NCI-H526 treated with DMSO at 0.1 percent for 48 hours (cell line): Measurements from ENCODE around the gene EMID1.
"Not testable (repeated sequence)": the region's sequence is repeated elsewhere in the genome, so short reads cannot be mapped to it uniquely, and the experiment has no call there.

Source experiments
- DNase-seq: peaks from one replicate; lab custom pipeline; 2025; lab: John Stamatoyannopoulos, UW

The EMID1 gene

DNA sequence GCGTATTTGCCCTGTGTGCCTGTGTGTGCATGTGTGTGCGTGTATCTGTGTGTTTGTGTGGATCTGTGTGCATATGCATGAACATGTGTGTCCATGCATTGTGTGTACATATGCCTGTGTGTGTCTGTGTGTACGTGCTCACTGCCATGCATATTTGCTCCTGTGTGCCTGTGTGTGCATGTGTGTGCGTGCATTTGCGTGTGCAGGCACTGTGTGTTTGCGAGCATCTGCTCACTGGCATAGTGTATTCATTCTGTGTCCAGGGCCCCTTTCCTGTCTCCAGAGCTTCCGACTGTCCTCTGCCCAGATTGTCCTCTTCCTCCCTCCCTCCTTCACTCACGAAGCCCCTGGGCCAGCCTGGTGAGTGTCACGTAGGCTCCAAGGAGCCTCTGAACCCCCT is 5.8 kb downstream of the EMID1 start:
- DNase-seq = no peak

DNA sequence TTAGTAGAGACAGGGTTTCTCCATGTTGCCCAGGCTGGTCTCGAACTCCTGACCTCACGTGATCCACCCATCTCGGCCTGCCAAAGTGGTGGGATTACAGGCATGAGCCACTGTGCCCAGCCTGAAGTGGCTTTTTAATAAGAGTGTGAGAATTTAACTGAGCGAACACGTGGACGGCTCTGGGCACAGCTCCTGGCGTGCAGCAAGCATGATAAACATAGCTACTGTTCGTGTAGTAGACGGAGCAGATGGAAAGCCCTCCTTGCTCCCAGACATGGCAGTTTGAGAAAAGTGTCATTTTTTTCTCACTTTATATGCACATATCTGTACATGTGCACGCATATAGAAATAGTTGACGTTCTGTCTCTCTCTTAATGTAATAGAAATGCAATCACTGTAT is 7.0 kb downstream of the EMID1 start:
- no peak for DNase-seq

DNA sequence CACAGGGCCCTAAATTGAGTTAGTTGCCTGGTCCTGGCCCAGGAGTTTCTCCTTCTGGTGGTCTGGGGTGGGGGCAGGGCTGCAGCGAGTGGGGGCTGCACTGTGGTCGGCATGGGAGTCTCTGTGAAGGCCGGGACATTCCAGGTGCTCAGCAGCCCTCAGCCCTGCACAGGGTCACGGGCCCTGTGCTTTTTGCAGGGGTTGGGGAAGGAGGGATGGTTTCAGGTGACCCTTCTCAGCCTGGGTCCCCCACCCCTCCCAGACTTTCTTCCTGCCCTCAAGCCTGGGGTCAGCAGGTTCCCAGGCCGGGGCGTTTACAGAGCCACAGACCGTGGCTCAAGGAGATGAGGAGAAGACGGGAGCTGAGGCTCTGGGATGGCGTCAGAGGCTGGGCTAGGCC is 7.8 kb downstream of the EMID1 start:
- no peak for DNase-seq

DNA sequence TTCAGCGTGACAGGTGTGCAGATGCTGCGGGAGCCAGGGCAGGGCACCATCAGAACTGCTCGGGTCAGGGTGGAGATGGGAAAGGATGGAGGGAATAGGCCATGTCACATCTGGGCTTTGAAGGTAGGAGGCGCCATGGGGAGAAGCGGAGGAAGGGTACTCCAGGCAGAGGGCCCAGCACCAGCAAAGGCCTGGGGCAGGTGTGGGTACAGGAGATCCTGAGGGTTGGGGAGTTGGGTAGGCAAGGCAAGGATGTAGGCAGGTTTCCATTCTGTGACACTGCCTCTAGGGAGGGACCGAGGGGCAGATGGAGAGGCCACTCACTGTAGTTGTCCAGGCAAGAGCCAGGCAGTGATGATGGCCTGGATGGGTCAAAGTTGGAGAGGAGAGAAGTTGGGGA is 8.5 kb downstream of the EMID1 start:
- no peak for DNase-seq

DNA sequence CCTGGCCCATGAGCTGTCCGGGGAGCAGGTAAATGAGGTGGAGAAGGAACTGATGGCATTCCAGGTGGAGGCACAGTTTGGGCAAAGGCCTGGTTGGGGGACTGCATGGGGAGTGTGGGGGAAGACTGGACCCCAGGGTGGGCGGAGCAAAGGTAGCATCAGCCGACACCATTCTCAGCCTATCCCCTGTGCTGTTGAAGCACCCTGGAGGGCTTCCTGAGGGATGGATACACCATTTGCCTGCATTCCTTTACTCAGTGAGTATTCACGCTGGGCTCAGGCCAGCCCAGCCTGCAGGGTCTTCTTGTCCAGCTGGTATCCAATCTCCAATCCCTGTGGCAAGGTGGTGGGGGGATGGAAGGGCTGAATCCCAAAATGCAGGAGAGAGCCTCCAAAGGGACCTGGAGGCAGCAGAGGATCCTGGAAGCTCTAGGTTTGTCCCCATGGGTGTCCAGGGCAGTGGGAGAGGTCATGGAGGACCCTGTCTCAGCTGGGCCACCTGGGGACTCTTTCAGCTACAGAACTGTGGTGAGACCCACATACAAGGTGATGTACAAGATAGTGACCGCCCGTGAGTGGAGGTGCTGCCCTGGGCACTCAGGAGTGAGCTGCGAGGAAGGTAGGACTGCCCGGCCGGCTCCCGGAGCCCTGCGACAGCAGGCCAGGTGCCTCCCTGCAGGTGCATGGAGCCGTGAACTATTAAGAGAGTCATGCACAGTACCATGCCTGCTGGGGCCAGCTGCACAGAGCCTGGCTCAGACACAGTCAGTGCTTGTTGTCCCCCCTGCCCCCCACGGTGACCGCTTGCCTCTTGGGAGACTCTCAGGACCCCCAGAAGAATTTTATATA is 9.5 kb downstream of the EMID1 start:
- DNase-seq = no peak

DNA sequence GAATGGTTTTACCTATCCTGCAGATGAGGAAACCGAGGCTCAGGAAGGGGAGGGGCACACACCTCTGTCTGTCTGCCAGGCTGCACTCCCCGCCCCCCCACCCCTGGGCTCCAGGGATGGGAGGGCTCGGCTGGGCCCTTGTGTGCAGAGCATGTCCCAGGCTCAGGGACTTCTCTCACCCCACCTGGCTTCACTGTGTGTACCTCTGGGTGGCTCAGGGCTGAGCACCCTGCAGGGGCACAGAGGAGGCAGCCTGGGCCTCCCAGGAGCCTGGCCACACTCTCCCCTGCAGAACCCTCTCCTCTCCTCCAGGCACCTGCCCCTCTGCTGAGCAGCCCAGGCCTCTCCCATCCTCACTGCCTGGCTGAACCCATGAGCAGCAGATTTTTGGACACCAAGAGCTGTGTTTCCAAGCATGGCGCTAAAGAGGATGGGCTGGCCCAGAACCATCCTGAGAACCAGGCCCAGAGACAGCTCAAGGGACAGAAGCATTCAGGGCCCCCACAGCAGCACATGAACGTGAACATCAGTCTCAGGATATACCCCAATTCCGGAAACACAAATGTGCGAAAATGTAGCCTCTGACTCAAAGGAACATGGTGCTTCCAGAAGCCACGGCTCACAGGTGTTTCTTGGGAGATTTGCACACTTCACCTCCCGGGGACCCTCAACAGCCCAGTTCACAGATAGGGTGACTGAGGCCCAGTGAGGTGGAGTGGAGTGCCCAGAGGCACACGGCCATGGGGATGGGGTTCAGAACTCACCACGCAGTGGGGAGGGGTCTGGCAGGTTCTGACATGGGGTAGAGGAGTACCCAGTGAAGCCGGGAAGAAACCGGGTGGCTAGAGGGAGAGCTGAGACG is 10.5 kb downstream of the EMID1 start:
- no peak for DNase-seq

DNA sequence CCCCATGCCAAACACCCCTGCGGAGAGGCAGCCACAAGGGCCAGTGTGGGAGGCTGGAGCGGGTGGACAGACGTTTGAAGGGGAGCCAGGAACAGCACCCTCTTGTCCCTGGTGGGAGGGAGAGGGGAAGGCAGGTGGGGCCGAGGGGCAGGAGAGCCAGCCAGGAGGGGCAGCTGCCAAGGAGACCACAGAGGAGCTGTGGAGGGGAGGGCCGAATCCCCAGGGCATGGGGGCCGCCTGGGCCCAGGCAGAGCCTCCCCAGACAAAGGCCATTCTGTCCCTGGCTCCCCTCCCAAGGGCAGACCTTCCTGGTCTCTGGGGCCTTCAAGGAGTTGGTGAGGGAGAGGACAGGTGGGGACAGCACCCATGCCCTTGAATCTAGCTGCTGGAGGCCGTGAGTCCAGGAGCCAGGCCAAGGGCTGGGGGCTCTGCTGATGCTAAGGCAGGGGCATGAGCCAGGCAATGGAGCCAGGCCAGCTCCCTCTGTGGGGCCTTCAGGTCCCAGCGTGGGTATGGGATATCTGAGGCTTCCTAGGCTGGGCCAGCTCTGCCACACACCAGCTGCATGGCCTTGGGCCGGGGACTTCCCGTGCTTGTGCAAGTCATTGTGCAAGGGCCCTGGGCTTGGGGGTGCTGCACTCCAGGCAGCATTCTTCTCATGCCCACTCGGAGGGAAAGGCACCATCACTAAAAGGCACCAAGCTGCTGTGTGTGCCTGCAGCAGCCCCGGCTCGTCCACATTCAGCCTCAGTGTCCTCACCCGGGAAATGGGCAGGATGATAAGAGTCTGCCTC is 11.4 kb downstream of the EMID1 start:
- no peak for DNase-seq

DNA sequence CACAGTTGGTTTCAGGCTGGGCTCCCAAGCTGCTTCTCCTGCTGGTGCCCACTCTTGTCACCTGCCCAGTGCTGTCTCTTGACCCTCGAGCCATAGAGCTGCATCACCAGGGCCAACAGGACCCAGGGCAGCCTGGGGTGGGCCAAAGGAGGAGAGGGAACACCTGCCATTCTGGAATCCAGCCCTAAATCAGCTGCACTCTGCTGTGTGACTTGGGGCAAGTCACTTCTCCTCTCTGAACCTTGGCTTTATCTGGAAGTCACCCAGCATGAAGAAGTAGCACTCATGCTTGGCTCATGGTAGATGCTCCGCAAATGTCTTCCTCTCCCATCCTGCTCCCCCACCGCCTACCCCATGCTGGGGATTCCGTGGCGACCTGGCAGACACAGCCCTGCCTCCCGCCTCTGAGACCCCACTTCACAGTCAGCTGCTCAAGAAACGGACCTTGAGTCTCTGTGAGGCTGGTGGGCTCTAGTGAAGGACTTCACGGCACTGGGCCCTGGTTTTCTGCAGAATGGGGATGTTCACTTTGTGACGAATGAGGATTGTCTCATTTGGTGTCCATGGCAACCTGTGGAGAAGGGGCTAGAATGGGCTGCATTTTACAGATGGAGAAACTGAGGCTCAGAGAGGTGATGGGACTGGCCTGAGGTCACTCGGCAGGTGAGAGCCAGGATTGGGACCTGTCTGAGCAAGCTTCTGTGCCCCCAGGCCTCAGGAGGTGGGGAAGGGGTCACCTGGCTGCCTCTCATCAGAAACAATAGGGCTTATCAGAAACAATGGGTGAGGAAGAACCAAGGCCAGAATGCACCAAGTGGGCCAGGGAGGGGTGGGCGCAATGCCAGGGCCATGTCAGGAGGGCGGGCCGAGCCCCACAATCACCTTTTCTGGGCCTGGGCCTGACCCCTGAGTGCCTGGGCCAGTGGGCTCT is 12.4 kb downstream of the EMID1 start:
- no peak for DNase-seq

DNA sequence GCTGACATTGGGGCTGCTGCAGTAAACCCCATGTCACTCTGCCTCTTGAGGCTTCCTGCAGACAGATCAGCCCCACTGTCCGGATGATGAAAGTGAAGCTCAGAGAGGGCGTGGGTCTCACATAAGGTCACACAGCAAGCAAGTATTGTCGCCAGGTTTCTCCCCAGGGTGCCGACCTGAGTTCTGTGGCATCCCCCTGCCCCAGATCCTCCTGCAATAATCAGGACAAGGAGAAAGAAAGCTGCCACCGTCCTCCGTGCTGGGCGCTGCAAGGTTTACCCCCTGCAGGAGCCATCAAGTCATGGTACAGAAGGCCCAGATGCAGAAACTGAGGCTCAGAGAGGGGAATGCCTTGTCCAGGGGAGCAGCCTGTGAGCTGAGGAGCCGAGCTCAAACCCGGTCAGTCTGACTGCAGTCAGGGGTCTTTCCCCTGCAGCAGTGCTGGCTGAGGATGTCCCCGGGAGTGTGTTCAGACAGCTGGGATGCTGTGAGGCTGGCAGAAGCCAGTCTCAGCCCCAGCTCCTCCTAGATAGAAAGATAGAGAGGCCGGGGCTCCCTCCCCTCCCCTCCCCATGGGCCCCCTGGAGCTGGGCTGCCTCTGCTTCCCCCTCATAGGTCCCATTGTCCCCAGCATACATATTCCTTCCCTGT is 13.2 kb downstream of the EMID1 start:
- no peak for DNase-seq

DNA sequence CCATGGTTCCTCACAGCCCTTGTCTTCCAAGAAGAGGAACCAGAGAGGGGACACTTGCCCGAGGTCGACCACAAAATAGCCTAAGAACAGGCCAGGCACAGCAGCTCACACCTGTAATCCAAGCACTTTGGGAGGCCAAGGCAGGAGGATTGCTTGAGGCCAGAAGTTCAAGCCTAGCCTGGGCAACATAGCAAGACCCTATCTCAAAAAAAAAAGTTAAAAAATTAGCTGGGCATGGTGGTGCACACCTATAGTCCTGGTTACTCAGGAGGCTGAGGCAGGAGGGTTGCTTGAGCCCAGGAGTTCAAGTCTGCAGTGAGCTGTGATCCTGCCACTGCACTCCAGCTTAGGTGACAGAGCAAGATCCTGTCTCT is 13.7 kb downstream of the EMID1 start:
- DNase-seq = not testable (repeated sequence)

DNA sequence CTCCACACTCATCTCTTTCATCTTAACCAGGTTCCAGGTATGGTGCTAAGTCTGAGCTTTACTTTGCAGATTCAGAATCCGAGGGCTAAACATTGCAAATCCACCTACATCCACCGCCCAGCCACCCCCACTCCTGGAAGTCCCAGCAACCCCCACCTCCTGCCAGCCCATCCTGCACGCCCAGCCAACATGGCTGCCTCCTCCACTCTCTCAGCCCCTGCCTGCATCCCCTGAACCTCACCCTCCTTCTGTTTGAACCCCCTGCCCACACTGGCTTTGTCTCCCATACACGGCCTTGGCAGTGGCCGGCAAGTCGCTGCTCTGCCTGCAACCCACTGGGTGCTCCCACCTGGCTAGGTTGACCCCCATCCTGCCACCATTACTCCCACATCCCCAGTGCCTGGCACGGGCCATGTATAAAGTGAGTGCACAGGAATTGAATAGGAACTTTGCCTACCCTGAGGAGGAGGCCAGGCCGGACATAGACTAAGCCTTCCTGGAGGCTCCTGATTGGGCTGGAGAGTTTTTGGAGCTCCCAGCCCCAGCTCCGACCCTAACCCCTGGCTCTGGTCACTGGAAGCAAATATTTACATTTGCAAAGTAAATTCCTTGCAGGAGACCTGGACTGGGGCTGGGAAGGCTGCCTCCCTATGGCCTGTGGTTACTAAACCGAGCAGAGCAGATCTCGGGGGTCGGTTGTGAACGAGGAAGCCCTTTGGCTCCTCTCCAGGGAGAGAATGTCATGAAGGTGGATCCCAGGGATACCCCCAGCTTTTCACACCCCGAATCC is 14.4 kb downstream of the EMID1 start:
- DNase-seq = no peak

DNA sequence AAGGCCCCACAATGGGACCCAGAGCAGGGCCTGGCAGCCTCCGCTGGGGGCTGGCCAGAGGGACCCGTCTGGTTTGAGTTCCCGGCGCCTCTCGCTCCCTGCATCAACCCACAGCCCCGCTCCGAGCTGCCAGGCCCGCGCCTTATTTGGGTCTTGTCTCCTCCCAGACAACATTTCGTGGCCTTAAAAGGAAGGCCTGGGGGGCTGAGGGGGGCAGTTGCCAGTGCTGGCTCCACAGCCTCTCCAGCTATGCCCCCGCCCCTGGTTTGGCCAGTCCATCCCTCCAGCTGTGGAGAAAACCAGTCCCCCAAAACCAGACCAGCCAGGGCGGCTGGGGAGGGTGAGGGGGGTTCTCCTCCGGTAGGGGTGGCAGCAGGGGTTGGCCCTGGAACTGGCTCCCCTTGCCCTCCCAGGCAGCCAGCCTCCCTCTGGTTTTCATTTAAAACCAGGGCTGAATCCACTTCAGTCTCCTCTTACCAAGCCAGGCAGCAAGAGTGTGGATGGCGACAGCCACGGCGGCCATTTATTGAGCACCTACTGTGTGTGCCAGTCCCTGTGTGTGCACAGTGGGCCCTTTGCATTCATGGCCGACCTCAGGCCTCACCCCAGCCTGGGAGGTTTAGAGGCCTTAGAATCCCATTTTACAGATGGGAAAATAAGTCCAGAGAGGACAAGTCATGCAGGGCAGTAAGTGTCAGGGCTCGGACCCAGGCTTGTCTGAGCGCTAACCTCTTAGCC is 18.6 kb downstream of the EMID1 start:
- DNase-seq = no peak

DNA sequence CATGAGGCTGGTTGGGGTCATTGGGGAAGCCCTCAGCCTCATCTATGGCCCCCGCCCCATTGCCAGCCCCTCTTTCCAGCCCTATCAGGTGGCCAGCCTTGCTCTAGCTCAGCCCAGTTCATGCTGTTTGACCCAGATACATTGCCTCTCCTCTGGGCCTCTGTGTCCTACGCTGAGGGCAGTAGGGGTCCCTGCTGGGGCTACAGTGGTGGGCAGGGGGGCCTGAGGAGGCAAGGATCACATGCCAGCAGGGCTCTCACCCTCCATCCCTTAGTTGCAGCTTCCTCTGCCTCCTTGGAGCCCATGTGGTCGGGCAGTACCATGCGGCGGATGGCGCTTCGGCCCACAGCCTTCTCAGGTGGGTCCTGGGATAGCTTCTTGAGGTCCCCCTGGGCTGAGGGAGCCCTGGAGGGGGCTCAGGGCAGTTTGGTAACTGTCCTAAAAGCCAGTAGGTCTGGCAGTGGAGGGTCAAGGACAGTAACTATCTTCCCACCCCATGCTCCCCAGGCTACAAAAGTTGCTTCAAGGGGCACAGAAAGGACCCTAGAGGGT is 19.2 kb downstream of the EMID1 start:
- DNase-seq = no peak

DNA sequence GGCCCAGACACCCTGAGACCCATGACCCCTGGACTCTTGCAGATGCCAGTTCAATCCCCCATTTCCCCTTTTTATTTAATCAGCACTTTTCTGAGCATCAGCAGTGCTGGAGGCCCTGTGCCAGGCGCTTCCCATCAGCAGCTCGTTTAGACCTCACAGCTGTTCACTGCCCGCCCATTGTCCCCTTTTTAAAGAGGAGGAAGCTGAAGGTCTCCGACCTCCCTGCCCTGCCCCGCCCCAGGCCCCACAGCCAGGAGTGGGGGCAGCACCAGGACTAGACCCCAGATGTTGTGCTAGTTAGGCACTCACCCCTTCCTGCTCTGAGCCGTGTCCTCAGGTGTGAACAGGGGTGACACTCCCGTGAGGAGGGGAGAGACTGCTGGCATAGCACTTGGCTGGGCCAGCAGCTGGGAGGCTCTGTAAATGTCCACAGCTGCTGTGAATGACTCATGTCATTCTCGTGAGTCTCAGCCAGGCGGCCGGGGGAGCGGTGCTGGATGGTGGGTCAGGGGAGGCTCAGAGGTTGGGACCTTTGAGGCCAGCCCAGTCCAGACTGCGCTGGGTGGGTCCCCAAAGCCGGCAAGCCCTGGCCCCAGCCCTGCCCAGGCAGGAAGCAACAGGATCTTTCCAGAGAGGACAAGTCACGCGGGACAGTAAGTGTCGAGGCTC is 19.9 kb downstream of the EMID1 start:
- no peak for DNase-seq

DNA sequence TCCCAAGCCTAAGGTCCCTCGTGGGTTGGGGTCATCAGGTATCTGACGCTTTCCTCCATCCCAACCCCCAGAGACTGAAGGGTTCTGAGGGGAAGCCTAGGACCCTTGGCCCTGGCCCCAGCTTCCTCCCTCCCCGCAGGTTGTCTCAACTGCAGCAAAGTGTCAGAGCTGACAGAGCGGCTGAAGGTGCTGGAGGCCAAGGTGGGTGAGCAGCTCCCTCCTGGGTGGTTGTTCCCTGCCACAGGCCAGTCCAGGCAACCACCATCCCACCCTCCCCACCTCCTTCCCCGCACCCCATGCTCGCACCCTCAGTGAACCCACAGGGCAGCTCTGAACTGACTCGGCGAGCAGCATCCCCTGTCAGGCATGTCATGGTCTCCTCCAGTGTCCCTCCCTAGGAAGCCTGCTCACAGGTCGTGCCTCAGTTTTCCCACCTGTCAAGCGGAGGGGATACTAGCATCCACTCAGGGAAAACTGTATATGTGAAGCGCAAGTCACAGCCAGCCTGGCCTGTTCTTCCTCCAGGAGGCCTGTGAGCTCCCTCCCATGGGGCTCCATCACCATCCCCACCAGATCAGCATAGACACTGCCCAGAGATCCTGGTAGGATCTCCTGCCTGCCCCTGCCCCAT is 20.8 kb downstream of the EMID1 start:
- DNase-seq = no peak

DNA sequence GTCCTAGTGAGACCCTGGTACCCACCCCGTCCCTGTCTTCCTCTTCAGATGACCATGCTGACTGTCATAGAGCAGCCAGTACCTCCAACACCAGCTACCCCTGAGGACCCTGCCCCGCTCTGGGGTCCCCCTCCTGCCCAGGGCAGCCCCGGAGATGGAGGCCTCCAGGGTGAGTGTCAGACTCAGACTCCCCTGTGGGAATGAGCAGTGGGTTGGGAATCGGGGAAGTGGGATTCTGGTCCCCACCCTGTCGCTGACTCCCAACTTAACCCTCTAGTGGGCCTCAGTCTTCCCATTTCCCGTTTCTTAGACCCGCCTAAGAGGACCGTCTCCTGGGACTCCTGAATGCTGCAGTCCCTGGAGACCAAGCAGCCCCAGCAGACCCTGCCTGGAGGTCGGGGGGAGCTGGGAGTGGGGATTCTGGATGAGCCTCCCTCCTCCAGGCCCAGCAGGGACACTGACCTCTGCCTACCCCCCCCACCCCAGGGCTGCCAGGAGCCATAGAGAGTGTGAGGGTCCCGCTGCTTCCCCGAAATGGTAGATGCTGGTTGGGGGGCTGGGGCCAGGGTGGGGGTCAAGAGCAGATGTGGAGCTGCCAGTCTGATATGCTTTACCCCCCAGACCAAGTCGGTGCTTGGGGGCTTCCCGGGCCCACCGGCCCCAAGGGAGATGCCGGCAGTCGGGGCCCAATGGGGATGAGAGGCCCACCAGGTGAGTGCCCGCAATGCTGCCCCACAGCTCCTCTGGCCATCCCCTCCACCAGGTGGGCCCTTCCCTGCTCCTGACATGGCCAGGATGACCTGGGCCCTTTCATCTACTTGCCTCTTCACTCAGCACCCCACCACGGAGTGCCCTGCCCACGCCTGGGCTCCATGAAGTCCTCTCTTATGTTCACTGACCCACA is 25.5 kb downstream of the EMID1 start:
- DNase-seq = no peak
